Fibroblast of skin of left quadriceps (primary cell): ENCODE data around the gene SRRM1.
A peak's percentile ranks its signal among the peaks of the same experiment; 100 is the strongest.
"Not testable (repeated sequence)": the region's sequence is repeated elsewhere in the genome, so short reads cannot be mapped to it uniquely, and the experiment has no call there.

Source experiments
- DNase-seq, 2 experiments: peaks; one replicate each; pipeline ENCODE4 v3.0.0-alpha.2; 2013; ENCODE audit warnings: low read depth in 2 of 2

Gene SRRM1

GRCh38 chr1:24695202-24695974, 52.3 kb downstream of the SRRM1 start:
- no peak for DNase-seq

DNA sequence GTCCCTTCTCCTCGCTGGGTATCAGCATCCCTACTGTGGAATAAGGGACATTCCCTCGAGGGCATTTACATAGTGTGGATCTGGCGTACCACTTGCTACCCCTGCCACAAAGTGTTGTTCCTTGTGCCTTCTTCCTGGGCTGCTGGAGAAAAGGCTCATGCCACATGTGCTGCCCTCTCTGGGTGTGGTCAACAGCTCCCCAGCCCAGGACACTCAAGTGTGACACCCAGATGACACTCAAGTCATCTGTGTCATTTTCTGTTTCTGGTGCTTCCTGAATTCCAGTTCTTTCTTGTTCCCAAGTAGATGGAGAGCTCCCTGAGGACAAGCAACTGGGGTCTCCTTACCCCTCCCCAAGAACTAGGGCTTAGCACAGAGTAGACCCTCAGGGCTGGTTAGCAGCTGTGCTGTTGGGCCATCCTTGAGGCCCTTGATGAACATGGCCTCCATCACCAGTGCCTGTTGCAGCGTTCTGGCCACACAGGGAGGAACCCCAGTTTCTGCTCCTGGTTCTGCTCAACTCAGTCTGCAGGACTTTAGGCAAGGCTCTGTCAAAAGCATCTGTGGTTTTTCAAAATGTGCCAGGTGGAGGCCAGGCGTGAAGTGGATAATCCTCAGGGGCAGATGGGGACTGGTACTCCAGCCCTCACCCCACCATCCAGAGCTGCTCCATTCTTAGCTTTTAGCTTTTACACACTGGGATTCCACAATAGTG, 53.1 kb downstream of the SRRM1 start:
- DNase-seq = no peak

DNA sequence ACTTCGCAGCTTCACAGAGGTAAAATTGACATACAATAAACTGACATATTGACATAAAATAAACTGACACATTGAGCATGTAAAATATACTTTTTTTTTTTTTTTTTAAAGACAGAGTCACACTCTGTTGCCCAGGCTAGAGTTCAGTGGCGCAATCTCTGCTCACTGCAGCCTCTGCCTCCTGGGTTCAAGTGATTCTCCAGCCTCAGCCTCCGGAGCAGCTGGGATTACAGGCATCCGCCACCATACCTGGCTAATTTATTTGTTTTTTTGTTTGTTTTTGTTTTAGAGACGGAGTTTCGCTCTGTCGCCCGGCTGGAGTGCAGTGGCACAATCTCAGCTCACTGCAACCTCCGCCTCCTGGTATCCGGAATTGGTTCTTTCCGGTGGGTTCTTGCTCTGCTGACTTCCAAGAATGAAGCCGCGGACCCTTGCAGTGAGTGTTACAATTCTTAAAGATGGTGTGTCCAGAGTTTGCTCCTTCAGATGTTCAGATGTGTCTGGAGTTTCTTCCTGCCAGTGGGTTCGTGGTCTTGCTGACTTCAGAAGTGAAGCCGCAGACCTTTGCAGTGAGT, 53.7 kb downstream of the SRRM1 start:
- DNase-seq = no peak

GRCh38 chr1:24697453-24698001, 54.4 kb downstream of the SRRM1 start:
- DNase-seq = not testable (repeated sequence)

DNA sequence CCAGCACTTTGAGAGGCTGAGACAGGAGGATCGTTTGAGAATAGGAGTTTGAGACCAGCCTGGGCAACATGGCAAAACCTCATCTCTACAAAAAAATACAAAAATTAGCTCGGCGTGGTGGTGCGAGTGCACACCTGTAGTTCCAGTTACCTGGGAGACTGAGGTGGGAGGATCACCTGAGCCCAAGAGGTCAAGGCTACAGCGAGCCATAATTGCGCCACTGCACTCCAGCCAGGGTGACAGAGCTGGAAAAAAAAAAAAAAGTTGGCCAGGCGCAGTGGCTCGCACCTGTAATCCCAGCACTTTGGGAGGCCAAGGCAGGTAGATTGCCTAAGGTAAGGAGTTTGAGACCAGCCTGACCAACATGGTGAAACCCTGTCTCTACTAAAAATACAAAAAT, 55.2 kb downstream of the SRRM1 start:
- DNase-seq = not testable (repeated sequence)

- no peak for DNase-seq
Measured at GRCh38 chr1:24699628-24700027, 56.5 kb downstream of the SRRM1 start.

DNA sequence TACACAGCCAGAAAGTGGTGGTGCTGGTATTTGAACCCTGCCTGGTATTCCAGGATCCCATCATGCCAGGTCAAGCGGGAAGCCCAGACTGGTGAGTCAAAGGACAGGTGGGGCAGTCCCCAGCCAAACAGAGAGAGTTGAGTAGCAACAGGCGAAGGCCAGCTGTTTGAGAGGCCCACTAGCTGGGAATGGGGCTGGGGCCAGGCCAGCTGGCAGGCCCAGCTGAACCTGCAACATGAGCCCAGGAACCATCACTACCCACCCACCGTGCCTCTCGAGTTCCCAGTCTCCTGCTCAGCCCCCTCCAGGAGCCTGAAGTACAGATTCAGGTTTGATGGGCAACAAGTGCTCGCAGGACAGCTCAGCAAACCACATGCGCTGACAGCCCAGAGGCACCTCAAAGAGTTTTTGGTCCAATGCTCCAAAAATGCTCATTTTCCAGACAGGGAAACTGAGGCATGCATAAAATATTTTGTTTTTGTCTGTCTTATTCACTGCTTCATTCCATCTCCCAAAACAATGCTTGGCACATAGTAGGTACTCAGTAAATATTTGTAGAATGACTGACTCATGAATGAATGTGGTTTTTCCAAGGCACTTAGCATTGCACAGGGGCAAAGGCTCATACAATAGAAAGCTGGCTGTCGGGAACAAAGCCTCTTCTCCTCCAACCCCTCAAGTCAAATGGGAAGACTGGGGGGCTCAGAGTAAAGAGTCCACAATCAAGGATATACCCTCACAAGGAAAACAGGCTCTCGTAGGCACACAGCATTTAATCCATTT, 59.6 kb downstream of the SRRM1 start:
- DNase-seq = no peak

GRCh38 chr1:24704411-24705259, 61.5 kb downstream of the SRRM1 start:
- no peak for DNase-seq

GRCh38 chr1:24705260-24706073, 62.4 kb downstream of the SRRM1 start:
- peak in 1 of 2 experiments; percentile 55 for DNase-seq

GRCh38 chr1:24706074-24706389, 62.9 kb downstream of the SRRM1 start:
- DNase-seq = not testable (repeated sequence)

DNA sequence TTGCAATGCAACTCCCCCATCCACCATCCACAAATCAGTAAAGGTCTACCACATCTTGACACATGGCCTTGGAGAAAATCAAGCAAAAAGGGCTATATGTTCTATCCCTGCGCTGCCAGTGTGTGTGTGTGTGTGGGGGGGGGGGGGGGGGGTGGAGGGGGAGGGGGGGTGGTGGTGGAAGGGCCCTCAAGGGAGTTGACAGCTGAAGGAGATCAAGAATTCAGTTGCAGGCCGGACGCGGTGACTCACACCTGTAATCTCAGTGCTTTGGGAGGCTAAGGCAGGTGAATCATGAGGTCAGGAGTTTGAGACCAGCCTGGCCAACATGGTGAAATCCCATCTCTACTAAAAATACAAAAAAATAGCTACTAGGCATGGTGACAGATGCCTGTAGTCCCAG, 64.6 kb downstream of the SRRM1 start:
- DNase-seq = no peak

DNA sequence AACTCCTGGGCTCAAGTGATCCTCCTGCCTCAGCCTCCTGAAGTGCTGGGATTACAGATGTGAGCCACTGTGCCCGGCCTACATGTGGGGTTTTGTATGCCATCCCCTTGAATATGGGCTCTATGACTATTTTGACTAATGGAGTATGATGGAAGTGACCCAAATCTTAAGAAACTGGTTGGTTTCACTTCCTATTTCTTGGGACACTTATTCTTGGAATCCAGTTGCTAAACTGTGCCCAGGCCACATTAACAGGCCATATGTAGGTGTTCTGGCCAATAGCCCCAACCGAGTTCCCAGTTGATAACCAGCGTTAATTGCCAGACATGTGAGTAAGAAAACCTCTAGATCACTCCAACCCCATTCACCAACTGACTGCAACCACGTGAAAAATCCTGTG, 65.8 kb downstream of the SRRM1 start:
- no peak for DNase-seq

GRCh38 chr1:24709791-24710441, 66.8 kb downstream of the SRRM1 start:
- no peak for DNase-seq

GRCh38 chr1:24711329-24711728, 68.2 kb downstream of the SRRM1 start:
- DNase-seq = no peak

- DNase-seq = peak in 1 of 2 experiments; percentile 47
Measured at GRCh38 chr1:24713176-24713575, 70.1 kb downstream of the SRRM1 start.

DNA sequence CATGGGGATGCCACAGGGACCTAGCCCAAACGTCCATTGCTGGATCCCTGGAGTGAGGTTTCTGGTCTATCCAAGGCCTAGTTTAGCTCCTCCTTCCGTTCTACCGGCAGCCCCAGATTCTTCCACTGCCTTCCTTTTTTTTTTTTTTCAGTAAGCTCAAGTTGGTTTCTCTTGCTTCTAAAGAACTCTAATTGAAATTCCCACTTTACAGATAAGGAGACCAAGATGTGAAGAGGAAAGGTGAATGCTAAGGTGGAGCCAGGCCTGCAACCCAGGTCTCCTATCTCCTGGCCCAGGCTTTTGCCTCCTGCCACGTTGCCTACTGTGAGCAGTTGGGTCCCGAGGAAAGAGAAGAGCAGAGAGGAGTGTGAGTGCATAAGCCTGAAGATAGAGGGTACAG, 70.6 kb downstream of the SRRM1 start:
- no peak for DNase-seq

DNA sequence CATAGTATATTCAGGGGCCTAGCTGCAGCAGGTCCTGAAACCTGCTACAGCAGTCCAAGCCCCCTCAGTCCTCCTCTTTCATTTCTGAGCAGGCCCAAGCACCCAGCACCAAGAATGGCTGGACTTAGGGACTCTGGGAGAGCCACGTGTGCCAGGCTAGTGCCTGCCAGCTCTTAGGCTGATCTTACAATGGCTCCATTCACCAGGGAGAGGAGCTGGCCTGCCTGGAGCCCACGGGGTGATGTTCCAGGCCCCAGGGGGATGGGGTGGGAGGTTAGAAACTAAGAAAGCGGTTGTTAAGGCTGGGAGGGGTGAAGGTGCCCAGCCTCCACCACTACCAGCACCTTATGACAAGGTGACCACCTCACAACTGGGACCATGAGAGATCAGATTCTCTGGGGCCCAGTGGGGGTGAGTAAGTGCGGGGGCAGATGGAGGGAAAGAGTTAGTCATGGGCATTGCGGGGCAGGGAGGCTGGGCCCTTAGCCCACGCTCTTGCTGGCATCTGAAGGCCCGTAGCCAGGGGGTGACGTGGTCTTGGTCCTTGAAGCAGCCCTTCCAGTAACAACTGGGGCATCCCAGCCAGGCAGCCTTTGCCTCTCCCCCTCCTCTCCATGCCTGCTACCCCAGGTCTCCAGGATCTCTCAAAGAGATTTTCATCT, 71.9 kb downstream of the SRRM1 start:
- no peak for DNase-seq

GRCh38 chr1:24715658-24716057, 72.6 kb downstream of the SRRM1 start:
- no peak for DNase-seq
